ENCODE measurements around the gene ST6GALNAC3. TPM values are rescaled to one million over a fixed set of nuclear protein-coding genes. Genes with fewer than 3 reads are reported as not detected.

Gene ST6GALNAC3
- total RNA-seq, 1 donor from 2014 or later = 5.6 TPM

DNA sequence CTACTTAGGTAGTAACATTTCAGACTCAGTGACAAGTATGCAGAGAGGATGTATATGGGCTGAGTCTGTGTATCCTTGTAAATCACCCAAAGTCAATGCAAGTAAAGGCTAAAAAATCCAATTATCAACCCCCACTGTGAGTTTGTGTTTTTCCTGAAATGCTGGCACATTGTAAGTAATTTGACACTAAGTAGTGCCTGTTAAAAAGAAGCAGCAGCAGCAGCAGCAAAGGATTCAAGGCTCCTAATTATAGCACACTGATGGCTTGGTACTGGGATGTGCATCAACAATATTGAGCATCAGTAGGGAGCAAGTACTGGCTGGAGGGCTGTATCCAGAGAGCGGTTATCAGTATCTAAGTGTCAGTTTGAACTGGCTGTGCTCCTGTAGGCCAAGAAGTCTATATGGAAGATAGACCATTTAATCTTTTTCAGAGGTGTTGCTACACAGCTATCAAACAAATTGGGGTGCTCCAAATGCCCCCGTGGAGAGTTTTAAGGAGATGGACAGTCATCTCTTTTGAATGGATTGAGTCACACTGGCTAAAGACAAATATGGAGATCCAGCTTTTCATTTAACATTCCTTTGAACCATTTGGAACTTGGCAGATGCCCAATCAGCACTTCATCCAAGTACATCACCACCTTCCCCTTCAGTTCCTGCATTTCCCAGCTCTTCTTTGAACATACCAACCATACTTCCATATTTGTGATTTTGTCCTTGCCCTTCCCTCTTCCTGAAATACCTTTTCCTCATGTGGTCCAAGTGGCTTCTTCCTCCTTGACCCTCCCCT lies 551.5 kb downstream of the ST6GALNAC3 start:
- Histone ChIP-seq H3K27ac (no peak overlapping the region), H3K4me3 (no peak overlapping the region), H3K36me3 (no peaks in the 10 kb centered on the region), H3K27me3 (no peaks in the 10 kb centered on the region), H3K9me3 (no peaks in the 10 kb centered on the region), H3K4me1 (no peaks in the 10 kb centered on the region)
- DNase-seq (no peak), ATAC-seq (no peak)
- TF ChIP-seq, protein P1, sequence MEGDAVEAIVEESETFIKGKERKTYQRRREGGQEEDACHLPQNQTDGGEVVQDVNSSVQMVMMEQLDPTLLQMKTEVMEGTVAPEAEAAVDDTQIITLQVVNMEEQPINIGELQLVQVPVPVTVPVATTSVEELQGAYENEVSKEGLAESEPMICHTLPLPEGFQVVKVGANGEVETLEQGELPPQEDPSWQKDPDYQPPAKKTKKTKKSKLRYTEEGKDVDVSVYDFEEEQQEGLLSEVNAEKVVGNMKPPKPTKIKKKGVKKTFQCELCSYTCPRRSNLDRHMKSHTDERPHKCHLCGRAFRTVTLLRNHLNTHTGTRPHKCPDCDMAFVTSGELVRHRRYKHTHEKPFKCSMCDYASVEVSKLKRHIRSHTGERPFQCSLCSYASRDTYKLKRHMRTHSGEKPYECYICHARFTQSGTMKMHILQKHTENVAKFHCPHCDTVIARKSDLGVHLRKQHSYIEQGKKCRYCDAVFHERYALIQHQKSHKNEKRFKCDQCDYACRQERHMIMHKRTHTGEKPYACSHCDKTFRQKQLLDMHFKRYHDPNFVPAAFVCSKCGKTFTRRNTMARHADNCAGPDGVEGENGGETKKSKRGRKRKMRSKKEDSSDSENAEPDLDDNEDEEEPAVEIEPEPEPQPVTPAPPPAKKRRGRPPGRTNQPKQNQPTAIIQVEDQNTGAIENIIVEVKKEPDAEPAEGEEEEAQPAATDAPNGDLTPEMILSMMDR (IDR thresholded peaks at IDR 0.05) = no peak
- intact Hi-C loops (cut with DNase I) = no loop called here

GRCh38 chr1:76627498-76627897 lies 553.0 kb downstream of the ST6GALNAC3 start:
- ATAC-seq = no peak
- TF ChIP-seq, protein P1 (IDR thresholded peaks at IDR 0.05) = no peak
- intact Hi-C loops (cut with DNase I) = no loop called here

DNA sequence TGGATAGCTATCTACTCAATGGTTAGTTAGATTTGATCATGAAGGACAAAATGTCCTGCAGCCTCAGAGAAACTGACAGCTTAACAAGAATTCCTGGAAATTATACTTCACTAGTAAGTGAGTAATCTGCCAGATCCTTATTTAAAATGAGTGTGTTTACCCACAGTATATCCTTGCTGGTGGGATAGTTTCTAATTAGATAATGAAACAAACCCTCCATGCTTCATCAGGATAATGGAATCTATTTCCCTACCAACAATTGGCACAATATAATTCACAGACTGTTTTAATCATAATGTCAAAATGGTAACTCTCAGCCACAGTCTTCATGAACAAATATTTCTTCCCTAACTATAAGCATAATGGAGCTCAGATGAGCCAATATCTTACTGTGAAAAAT lies 553.4 kb downstream of the ST6GALNAC3 start:
- intact Hi-C loops (cut with DNase I) = no loop called here
- Histone ChIP-seq H3K27me3 (no peaks in the 10 kb centered on the region), H3K9me3 (no peaks in the 10 kb centered on the region), H3K27ac (no peak overlapping the region), H3K4me1 (no peaks in the 10 kb centered on the region), H3K36me3 (no peaks in the 10 kb centered on the region), H3K4me3 (no peak overlapping the region)
- no peak for DNase-seq
- no peak for ATAC-seq
- TF ChIP-seq, protein P1 (IDR thresholded peaks at IDR 0.05) = no peak

More at GRCh38 chr1:76627498-76627897, 553.0 kb downstream of the ST6GALNAC3 start:
- Histone ChIP-seq H3K4me1 (no peaks in the 10 kb centered on the region), H3K27ac (no peak overlapping the region), H3K4me3 (no peak overlapping the region), H3K36me3 (no peaks in the 10 kb centered on the region), H3K27me3 (no peaks in the 10 kb centered on the region), H3K9me3 (no peaks in the 10 kb centered on the region)
- DNase-seq = no peak

DNA sequence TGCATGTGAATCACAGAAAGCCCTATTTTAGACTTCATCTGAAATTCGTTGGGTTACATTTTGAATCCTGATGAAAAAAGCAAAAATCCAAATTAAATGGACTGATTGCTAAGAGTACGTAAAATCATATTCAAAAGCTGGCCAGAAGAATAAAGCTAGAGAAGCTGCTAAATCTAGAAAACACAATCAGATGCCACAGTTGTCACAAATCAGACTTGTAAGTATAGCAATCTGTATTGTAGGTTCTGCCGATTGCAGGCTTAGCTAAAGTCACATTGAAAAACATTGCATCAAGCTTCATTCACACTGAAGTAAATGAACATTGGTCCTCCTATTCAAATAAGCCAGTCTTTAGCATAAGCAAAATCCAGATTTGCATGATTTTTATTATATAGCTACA lies 557.6 kb downstream of the ST6GALNAC3 start:
- H3K27me3 ChIP-seq = no peaks in the 10 kb centered on the region
- no peaks in the 10 kb centered on the region for H3K9me3 ChIP-seq
- intact Hi-C loops (cut with DNase I) = no loop called here
- TF ChIP-seq, protein P1 (IDR thresholded peaks at IDR 0.05) = no peak
- no peak overlapping the region for H3K4me3 ChIP-seq
- H3K27ac ChIP-seq = no peak overlapping the region
- DNase-seq (no peak), ATAC-seq (no peak)
- H3K36me3 ChIP-seq = no peaks in the 10 kb centered on the region
- H3K4me1 ChIP-seq = no peaks in the 10 kb centered on the region

GRCh38 chr1:76635784-76636183 lies 561.2 kb downstream of the ST6GALNAC3 start:
- H3K36me3 ChIP-seq = no peaks in the 10 kb centered on the region
- no peak for ATAC-seq
- H3K4me3 ChIP-seq = no peak overlapping the region
- H3K9me3 ChIP-seq = no peaks in the 10 kb centered on the region
- no peaks in the 10 kb centered on the region for H3K4me1 ChIP-seq
- intact Hi-C loops (cut with DNase I) = no loop called here
- H3K27me3 ChIP-seq = no peaks in the 10 kb centered on the region
- no peak for DNase-seq
- H3K27ac ChIP-seq = no peak overlapping the region
- TF ChIP-seq, protein P1 (IDR thresholded peaks at IDR 0.05) = no peak
